ENCODE measurements around the gene CCNDBP1. TPM values are rescaled to one million over a fixed set of nuclear protein-coding genes. Genes with fewer than 3 reads are reported as not detected.

Gene CCNDBP1
- polyA plus RNA-seq, 1 of the 3 experiments (the other 2 are of a cell fraction): 63.6 TPM

DNA sequence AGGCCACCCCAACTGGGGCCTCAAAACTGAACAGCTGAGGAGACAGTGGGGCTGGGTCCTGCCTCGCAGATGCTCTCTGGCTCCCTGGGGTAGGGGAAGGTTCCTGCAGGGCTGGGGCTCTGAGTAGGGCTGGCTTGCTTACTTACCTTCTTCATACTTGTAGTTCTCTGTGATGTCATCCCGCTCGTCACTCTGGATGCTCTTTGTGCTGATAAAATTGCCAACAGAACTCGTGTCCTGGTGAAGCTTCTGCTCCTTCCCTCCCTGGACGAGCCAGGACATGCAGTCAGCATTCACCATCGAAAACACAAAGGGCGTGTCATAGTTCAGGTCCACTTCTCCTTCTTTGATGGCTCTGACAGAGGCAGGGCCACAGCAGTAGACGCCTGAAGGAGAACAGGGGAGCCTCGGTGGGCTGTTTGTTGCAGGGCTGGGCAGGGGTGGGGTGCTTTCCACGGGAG is 53.5 kb downstream of the CCNDBP1 start:
- no peaks in the 10 kb centered on the region for H3K9me3 ChIP-seq
- POLR2A ChIA-PET: no interaction called here
- no peak overlapping the region for H3K27ac ChIP-seq (ENCODE audit: low read depth in 2 of 2, low read length in 1 of 2)
- H3K9ac ChIP-seq: no peak overlapping the region
- no peak for TF ChIP-seq RXRA (IDR thresholded peaks at IDR 0.05; ENCODE audit: borderline replicate concordance, low read depth)
- TF ChIP-seq, protein P1, sequence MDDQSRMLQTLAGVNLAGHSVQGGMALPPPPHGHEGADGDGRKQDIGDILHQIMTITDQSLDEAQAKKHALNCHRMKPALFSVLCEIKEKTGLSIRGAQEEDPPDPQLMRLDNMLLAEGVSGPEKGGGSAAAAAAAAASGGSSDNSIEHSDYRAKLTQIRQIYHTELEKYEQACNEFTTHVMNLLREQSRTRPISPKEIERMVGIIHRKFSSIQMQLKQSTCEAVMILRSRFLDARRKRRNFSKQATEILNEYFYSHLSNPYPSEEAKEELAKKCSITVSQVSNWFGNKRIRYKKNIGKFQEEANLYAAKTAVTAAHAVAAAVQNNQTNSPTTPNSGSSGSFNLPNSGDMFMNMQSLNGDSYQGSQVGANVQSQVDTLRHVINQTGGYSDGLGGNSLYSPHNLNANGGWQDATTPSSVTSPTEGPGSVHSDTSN (IDR thresholded peaks at IDR 0.05): no peak
- TF ChIP-seq EP300 (IDR thresholded peaks at IDR 0.05; ENCODE audit: borderline replicate concordance in 1 of 2, low read depth in 1 of 2, low read length in 1 of 2): no peak
- TF ChIP-seq EZH2phosphoT487 (IDR thresholded peaks at IDR 0.05; ENCODE audit: borderline replicate concordance, low read depth): no peak
- TF ChIP-seq MEF2A (IDR thresholded peaks at IDR 0.05; ENCODE audit: borderline replicate concordance, low read depth): no peak
- TF ChIP-seq JUND (IDR thresholded peaks at IDR 0.05): no peak
- TF ChIP-seq FOXJ3 (CRISPR knock-in tag; IDR thresholded peaks at IDR 0.05): no peak
- TF ChIP-seq YY1 (IDR thresholded peaks at IDR 0.05; ENCODE audit: low read depth): no peak
- no peak for TF ChIP-seq SIN3A (IDR thresholded peaks at IDR 0.05; ENCODE audit: borderline replicate concordance, low read depth, low read length)
- no peak for TF ChIP-seq NRF1 (IDR thresholded peaks at IDR 0.05; ENCODE audit: low read depth, low read length)
- TF ChIP-seq NFIC (IDR thresholded peaks at IDR 0.05; ENCODE audit: borderline replicate concordance): no peak
- TF ChIP-seq TAF1 (IDR thresholded peaks at IDR 0.05; ENCODE audit: borderline replicate concordance, low read depth, low read length): no peak
- TF ChIP-seq, protein P2, sequence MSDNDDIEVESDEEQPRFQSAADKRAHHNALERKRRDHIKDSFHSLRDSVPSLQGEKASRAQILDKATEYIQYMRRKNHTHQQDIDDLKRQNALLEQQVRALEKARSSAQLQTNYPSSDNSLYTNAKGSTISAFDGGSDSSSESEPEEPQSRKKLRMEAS (IDR thresholded peaks at IDR 0.05; ENCODE audit: low read depth): no peak
- no peak for TF ChIP-seq ELF1 (IDR thresholded peaks at IDR 0.05)
- H3K9me2 ChIP-seq: no peaks in the 10 kb centered on the region
- no peak overlapping the region for H2AFZ ChIP-seq (ENCODE audit: low read depth)
- no peak for DNase-seq
- no peaks in the 10 kb centered on the region for H3K36me3 ChIP-seq (replicated peaks in 1 of 2; ENCODE audit: control insufficient read depth in 1 of 2, insufficient read depth in 2 of 2, low read length in 1 of 2)
- no peak overlapping the region for H3K4me3 ChIP-seq (ENCODE audit: low read depth in 2 of 2, low read length in 1 of 2)
- CTCF ChIA-PET: interaction anchor here (0.7 to 2.1 kb wide), 3 partner anchors 10 to 47 kb away, joined by 3 to 8 read pairs (median 5); no protein-coding TSS in a partner anchor
- H3K27me3 ChIP-seq (ENCODE audit: insufficient read depth): peaks cover 5% of the 10 kb centered on the region; the same call in 1 of the 2 replicates
- no peaks in the 10 kb centered on the region for H3K79me2 ChIP-seq (ENCODE audit: insufficient read depth)
- H3F3A ChIP-seq (replicated peaks; ENCODE audit: insufficient read depth): no peaks in the 10 kb centered on the region
- H3K4me1 ChIP-seq (ENCODE audit: control insufficient read depth in 1 of 2, insufficient read depth in 2 of 2, low read depth in 1 of 2, low read length in 1 of 2): peaks cover 0 to 10% of the 10 kb centered on the region in 2 experiments; a peak in 1 of 4 replicates
- no peak overlapping the region for H3K4me2 ChIP-seq
- H4K20me1 ChIP-seq (ENCODE audit: insufficient read depth): no peaks in the 10 kb centered on the region
- 58% methylated on average over 9 of the region's 10 CpGs for WGBS (ENCODE audit: low lambda C conversion rate)

DNA sequence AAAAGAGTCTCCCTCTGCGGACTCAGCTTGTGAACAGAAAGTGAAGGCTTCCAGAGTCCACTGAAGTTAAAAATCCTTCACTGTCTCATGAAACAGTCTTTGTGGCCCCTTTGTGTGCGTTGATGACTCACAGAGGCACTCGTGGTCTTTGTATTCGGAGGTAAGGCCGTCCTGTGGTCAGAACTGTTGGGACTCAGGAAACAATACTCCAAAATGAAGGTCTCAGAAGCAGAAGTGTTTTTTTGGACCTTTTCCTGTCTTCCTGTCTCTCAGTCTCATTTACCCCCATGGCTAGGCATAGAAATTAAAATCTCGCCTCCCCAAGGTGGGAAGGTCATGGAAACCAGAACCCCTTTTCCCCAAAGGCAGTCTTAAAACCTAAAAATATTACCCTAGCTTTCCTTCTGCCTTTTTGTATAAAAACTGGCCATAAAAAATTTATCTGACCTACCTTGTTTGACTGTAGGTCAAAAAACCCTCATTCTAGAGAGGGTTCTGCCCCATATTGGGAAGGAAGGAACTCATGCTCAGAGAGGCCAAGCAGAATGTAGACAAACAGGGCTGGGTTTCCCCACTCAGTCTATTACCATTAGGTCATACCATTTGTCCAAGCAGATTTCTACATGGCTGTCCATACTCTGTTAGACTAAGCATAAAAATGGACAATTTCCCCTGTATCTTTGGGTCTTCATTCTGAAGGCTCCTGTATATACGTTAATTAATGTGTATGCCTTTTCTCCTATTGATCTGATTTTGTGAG is 54.7 kb downstream of the CCNDBP1 start:
- Histone ChIP-seq H3K4me1 (ENCODE audit: control insufficient read depth in 1 of 2, insufficient read depth in 2 of 2, low read depth in 1 of 2, low read length in 1 of 2) (peaks cover 0 to 10% of the 10 kb centered on the region in 2 experiments; a peak in 1 of 4 replicates), H3K36me3 (replicated peaks in 1 of 2; ENCODE audit: control insufficient read depth in 1 of 2, insufficient read depth in 2 of 2, low read length in 1 of 2) (no peaks in the 10 kb centered on the region), H3K9ac (no peak overlapping the region), H3K4me3 (ENCODE audit: low read depth in 2 of 2, low read length in 1 of 2) (no peak overlapping the region), H3K27ac (ENCODE audit: low read depth in 2 of 2, low read length in 1 of 2) (no peak overlapping the region), H3K27me3 (ENCODE audit: insufficient read depth) (peaks cover 5% of the 10 kb centered on the region; the same call in 1 of the 2 replicates), H3K9me2 (no peaks in the 10 kb centered on the region), H3K79me2 (ENCODE audit: insufficient read depth) (no peaks in the 10 kb centered on the region), H3K4me2 (no peak overlapping the region), H2AFZ (ENCODE audit: low read depth) (no peak overlapping the region), H3F3A (replicated peaks; ENCODE audit: insufficient read depth) (no peaks in the 10 kb centered on the region), H4K20me1 (ENCODE audit: insufficient read depth) (no peaks in the 10 kb centered on the region), H3K9me3 (no peaks in the 10 kb centered on the region)
- ChIA-PET POLR2A (no interaction called here), CTCF (interaction anchor here (0.7 to 4.5 kb wide), 4 partner anchors 14 to 35 kb away, joined by 3 to 16 read pairs (median 4); no protein-coding TSS in a partner anchor)
- no peak for DNase-seq
- 64% methylated on average over 7 of the region's 7 CpGs for WGBS (ENCODE audit: low lambda C conversion rate)
- TF ChIP-seq ELF1 (IDR thresholded peaks at IDR 0.05) (no peak), GABPA (IDR thresholded peaks at IDR 0.05; ENCODE audit: low read depth) (no peak), TCF12 (IDR thresholded peaks at IDR 0.05) (no peak), MXI1 (IDR thresholded peaks at IDR 0.05; ENCODE audit: low read depth, low read length) (no peak), TEAD4 (IDR thresholded peaks at IDR 0.05; ENCODE audit: borderline replicate concordance, insufficient read depth) (no peak), RXRA (IDR thresholded peaks at IDR 0.05; ENCODE audit: borderline replicate concordance, low read depth) (no peak), FOSL2 (IDR thresholded peaks at IDR 0.05; ENCODE audit: borderline replicate concordance, low read depth) (no peak), RAD21 (IDR thresholded peaks at IDR 0.05; ENCODE audit: low read length) (no peak)
- TF ChIP-seq, protein P3, sequence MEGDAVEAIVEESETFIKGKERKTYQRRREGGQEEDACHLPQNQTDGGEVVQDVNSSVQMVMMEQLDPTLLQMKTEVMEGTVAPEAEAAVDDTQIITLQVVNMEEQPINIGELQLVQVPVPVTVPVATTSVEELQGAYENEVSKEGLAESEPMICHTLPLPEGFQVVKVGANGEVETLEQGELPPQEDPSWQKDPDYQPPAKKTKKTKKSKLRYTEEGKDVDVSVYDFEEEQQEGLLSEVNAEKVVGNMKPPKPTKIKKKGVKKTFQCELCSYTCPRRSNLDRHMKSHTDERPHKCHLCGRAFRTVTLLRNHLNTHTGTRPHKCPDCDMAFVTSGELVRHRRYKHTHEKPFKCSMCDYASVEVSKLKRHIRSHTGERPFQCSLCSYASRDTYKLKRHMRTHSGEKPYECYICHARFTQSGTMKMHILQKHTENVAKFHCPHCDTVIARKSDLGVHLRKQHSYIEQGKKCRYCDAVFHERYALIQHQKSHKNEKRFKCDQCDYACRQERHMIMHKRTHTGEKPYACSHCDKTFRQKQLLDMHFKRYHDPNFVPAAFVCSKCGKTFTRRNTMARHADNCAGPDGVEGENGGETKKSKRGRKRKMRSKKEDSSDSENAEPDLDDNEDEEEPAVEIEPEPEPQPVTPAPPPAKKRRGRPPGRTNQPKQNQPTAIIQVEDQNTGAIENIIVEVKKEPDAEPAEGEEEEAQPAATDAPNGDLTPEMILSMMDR (IDR thresholded peaks at IDR 0.05): no peak
- TF ChIP-seq, protein P4, sequence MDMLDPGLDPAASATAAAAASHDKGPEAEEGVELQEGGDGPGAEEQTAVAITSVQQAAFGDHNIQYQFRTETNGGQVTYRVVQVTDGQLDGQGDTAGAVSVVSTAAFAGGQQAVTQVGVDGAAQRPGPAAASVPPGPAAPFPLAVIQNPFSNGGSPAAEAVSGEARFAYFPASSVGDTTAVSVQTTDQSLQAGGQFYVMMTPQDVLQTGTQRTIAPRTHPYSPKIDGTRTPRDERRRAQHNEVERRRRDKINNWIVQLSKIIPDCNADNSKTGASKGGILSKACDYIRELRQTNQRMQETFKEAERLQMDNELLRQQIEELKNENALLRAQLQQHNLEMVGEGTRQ (IDR thresholded peaks at IDR 0.05; ENCODE audit: borderline replicate concordance, low read depth, low read length): no peak
